CD4-positive, alpha-beta T cell treated with Interleukin-4 for 1 hour (primary cell): Measurements from ENCODE around the gene CYB5R3.
"Not testable (repeated sequence)": the region's sequence is repeated elsewhere in the genome, so short reads cannot be mapped to it uniquely, and the experiment has no call there.

ENCODE experiments used
- DNase-seq, 2 donors: peaks; one replicate each; pipeline ENCODE4 v3.0.0-alpha.2; 2020 to 2022

CYB5R3 gene

DNA sequence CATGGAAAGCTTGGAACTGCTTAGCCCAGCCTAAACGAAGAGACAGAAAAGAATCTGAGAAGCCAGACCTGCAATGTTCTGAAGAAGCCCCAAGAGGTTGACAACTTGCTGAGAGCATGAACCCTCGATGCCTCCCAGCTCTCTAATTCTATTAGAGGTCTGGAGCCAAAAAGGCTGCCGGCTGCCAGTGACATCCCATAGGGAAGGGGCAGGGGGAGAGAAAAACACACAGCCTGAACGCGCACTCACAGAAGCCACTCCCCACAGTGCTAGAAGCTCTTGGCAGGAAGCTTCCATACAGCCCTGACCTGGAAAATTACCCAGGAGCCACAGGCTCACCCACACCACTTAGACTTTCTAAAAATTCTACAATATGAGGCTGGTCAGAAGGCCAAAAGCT is 52.9 kb downstream of the CYB5R3 start:
- no peak for DNase-seq

DNA sequence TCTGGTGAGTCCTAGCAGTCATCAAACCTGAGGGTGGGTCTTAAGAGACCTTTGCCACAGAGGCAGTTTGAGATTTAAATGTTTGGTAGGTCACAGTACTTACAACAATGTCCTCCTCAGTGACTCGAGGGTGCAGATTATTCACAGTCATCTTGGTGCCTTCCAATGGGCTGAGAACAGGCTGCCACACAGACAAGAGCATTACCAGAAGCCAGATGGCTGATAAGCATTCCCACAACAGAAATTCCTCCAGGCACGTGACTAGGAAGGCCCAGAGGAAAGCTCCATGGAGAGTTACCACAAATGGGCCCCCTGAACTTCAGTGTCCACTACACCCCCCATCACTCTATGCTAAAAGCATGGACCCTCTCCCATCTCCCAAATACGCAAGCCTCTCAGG is 53.8 kb downstream of the CYB5R3 start:
- no peak for DNase-seq

DNA sequence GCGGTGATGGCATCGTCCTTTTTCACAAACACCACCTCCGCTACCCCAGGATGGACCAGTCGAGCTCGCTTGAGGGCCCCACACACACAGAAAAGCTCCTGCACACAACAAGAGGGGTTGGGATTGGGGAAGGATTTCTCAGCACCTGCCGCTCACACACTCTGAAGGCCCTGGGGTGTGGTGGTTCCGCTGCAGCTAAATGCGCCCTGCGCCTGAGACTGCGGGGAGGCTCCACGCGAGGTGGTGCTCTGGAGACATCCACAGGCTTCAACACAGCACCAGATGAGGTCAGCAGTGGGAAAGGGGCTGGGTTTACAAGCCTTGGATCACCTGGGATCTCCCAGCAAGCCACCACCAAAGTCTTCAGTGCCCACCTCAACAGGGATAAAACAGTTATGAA is 57.2 kb downstream of the CYB5R3 start:
- no peak for DNase-seq

DNA sequence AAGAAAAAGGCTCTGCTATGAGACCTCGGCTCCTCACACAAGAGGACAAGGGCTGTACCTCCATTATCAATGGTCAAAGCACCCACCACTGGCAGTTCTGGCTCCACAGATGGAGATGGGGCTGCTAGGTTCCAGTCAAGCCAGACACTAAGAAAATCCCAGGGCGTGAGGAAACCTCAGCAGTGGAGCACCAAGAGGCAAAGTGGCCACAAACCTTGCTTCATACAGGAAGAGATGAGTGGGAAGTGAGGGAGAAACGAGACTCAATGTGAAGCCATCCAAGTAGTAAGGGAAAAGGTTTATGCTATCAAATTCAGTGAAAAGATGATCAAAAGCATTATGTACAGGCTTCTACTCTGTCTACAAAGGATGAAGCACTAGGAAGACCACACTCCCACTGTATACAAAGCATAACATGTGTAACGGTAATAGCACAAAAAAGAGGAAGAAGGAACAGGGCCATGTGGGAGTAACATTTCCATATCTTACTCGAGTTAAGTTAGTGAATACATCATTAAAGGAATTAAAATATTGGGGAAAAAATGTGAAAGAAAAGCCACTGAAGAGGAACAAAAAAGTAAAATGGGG is 61.5 kb downstream of the CYB5R3 start:
- DNase-seq, result no peak

DNA sequence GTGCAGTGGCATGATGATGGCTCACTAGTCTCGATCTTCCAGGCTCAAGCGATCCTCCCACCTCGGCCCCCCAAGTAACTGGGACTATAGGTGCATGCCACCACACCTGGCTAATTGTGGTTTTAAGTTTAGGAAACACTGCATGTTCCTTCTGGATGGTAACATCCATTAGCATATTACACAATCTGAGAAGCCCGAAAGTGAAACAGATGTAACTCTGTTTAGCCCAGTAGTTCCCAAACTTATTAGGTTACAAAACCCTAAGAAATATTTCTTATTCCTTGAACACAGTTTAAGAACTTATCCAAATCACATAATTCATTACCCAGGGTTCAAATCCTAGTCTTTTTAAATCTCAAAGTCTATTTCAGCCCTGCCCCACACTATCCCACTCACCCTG is 62.8 kb downstream of the CYB5R3 start:
- DNase-seq, result no peak

DNA sequence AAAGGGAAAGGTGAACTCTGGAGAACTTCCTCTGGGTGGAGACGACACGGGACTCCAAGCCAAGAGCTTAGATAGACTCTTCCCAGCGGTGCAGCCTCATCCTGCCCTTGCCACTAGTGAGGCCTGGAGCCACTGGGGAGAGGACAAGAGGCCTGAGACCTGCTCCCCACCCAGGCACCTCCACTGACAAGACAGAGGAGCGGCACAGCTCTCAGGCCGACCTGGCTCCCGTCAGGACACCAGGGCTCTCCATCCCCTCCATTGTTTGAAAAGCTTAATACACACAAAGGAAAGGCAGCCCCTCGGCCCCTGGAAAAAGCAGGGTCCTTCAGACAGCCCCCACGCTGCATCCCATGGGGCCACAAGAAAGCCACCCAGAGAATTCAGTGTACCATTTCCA is 64.1 kb downstream of the CYB5R3 start:
- DNase-seq, result no peak

DNA sequence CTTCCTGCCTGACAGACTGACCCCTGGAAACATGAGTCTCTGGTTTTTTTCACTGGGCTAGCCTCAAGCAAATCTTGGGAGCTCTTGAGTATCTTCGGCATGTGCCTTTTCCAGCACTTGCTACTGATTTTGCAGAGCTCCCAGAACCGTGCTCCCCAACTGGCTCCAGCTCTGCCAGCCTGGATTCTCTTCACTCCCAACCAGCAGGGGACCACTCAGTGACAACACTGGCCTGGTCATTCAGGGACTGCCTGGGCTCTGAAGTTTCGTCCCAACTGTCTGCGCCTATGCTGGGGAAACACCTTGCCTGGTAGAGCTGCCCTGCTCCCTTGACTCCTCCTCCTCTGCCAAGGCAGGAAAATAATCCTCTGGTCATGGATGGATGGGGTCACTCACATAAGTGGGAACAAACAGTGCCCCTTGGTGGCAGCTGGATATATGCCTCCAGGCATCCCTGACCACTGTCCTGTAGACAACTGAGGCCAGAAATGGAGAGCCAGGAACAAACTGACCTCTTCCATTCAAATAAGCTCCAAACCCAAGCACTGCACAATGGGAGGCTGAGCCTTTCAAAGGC is 64.7 kb downstream of the CYB5R3 start:
- DNase-seq, result no peak

DNA sequence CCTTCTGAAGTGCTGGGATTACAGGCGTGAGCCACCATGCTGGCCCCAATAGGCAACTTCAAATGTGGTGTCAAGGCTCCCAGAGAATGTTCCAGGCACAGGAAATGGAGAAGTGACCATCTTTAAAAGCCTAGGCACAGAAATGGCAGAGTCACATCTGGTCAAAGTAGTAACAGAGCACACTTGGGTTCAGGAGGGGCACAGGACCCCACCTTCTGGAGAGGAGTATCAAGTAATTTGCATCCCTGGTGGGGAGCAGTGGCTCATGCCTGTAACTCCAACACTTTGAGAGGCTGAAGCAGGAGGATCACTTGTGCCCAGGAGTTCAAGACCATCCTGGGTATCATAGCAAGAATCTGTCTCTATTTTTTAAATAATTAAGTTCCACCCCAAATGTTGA is 66.2 kb downstream of the CYB5R3 start:
- DNase-seq, result no peak

DNA sequence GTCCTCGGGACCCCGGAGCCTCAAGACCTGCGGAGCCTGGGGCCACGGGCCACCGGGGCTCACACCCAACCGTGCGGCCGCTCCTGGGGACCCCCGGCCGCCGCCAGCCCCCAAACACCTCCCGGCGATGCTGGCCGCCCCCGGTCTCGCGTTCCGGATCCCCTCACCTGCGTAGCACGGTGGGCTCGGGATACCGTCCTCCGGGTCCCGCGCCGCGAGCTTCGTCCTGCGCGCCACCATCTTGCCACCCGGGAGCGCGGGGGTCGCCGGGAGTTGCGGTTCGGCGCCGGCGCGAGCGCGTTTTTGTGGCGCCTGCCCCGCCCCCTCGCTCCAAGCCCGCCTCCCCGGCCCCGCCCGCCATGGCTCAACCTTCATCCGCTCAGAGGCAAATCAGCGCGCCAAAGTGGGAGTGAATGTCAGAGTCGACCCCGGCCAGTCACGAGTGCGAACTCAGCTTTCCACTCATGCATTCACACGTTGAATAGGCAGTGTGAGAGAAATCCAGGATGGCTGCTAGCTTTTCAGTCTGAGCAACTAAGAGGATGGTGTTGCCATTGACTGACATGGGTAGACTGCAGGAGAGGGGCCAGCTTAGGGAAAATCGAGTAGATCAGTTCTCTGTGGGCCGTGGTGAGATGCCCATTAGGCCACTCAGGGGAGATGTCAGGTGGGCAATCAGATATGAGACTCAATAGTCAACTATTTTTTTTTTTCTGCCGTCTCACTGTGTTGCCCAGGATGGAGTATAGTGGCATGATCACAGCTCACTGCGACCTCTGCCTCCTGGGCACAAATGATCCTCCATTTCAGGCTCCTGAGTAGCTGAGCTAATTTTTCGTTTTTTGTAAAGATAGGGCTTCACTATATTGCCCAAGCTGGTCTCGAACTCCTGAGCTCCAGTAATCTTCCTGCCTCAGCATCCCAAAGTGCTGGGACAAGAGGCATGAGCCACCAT is 67.2 kb downstream of the CYB5R3 start:
- peak; percentile 71 to 78 for DNase-seq

DNA sequence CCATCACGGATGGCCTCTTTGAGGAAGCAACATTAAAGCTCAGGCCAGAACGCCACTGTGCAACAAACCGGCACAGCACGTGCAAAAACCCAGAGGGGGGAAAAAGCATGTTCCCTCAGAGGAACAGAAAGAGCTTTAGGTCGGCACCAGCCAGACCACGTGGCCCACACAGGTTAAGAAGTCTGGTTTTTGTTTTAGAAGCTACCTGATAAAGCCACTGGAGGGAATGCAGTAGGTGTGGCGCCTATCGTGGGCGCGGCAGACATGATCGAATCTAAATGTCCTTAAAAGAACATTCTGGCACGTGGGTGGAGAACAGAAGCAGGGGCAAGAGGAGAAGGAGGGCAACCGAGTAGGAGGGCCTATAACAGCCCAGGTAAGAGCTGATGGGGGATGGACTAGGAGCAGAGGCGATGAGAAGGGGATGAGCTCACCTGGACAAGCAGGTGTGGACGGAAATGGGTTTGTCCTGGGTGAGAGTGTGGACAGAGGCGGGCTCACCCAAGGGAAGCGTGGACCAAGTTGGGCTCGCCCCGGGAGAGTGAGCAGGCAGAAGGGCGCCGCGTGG is 67.9 kb downstream of the CYB5R3 start:
- not testable (repeated sequence) for DNase-seq

DNA sequence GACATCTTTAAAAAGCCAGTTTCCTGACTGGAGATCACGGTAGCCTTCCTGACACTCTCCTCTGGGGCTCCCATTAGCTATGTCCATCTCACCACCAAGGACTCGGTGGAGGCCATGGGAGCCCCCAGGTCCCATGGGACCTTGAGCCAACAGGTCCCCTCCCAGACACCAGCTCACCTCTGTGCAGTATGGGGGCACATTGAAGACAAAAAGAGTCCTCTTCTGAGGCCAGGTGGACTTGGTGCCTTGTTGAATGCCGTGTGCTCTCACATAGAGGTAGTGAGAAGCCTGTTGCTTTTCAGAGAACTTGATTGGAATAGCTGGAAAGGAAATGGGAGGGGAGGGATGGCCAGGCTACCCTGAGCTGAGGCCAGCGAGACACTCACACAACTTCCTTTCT is 69.2 kb downstream of the CYB5R3 start:
- DNase-seq, result not testable (repeated sequence)

DNA sequence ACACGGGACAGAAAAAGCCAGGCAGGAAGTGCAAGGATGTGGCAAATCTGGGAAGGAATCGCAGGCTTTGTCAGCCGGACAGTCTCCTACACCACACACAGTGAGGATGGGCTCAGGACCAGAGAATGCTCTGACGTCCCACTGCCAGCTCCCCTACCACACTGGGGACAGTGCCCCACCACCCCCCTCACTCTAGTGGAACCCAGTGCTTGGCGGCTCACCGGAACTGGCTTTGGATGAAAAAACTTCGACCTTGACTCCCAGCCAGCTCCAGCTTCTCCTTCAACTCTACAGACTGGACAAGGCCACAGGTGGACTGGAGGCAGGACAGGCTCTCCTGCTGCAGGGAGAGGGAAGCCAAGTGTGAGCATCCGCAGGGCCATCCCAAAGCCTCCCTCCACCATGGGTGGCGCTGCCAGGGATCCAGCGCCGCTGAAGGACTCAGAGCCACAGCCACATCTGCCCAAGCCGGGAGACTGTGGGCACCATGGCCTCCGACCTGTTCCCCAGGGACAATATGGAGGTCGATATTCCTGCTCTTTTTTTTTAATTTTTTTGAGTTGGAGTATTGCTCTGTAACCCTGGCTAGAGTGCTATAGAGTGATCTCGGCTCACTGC is 71.5 kb downstream of the CYB5R3 start:
- DNase-seq, result no peak

DNA sequence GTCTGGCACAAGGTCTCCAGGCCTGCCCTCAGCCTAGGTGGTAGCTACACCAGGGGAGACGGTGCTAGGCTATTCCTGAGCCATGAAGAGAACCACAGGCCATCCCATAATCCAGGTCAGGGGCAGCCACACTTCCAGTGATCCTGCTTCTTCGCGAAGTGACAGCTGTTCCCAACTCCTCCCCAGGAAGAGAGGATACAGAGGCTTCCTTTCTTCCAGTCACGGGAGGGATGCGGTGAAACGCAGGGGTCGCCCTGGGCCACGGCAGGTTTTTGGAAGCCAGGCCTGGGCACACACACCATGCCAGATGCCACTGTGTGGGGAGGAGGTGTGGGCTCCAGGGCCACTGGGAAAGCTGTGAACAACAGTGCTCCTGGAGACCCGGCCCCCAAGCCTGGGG is 72.1 kb downstream of the CYB5R3 start:
- DNase-seq, result not testable (repeated sequence)

DNA sequence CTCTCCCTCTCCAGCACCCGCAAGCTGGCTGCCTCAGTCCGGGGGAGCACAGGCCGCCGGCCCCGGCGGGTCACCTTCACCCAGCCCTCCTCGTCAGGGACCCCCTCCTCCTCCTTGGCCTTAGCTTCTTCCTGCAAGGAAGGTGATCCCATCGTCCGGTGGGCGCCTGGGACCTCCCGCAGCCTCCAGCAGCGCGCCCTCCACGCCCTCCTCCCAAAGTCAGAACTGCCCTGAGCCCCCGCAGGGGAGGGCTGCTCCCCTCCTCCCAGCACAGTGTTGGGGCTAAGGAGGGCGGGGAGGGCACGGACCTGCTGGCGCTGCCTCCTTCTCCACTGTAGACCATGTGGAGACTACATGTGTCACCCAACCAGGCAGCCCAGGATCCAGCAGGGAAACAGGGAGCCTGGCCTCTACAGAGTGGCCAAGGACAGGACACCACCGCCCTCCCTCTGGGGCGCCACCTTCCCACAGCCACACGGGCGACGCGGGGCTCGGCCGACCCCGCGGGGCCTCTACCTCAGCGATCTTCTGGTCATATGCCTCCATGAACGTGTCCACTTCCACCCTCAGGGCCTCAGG is 73.1 kb downstream of the CYB5R3 start:
- not testable (repeated sequence) for DNase-seq

DNA sequence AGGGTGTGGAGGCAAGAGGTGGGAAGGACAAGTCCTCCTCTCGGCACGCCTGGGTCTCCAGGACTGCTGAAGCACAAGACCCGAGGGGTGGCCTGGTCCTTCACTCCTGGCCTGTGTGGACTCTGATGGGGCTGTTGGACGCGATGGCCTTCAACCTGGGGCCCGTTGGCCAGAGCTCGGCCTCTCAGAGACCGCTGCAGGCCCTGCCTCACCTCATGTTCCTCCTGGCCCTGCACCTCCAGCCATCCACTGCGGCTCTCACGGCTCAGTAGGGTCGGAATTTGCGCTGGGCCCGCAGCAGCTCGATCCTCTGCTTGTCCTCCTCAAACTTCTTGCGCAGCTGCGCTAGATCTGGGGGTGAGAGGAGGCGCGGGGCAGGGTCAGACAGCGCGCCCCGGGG is 74.7 kb downstream of the CYB5R3 start:
- not testable (repeated sequence) for DNase-seq

DNA sequence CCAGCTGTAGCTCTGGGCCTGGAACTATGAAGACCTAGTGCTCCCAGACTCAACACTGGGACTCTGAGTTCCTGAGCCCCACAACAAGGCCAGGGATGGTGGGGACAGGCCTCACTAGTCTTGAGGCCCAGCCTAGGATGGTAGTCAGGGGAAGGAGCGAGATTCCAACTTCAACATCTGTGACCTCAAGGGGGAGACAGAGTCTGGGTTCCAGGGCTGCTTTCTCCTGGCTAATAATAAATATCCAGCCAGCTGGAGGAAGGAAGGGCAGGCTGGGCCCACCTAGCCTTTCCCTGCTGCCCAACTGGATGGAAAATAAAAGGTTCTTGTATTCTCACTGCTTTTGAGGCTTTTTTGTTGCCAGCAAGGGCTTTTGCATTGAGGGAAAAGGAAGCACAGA is 75.1 kb downstream of the CYB5R3 start:
- not testable (repeated sequence) for DNase-seq

DNA sequence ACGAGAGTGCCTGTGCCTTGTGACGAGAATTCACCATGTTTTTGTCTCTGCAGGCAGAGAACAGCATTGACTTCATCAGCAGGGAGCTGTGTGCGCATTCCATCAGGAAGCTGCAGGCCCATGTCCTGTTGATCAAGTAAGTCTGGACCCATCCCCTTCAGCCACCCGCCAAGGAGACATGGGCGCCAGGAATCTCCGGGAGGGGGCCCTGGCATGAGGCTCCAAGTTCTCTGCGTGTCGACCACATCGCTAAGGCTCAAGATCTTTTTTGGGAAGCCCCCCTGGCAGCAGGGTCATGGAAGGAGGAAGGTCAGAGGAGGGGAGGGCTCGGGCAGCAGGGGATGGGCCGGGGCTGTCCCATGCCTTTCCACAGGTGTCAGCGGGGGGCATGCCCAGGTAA is 78.1 kb downstream of the CYB5R3 start:
- not testable (repeated sequence) for DNase-seq

DNA sequence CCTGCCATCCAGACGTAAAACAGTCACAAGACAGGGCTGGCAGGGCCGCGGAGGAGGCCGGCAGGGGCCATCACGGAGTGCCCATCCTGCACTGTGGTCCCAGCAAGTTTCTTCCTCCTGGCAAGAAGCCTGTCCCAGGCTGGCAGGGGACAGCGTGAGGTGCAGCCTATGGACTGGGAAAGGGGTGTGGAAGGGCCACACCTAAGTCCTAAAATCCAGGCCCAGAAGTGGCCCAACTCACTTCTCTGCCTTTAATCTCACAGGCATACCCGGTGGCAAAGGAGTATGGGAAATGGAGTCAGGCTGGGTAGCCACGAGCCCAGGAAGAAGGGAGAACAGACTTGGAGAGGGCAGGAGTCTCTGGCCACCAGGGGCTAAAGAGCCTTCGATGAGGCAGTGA is 78.6 kb downstream of the CYB5R3 start:
- DNase-seq, result not testable (repeated sequence)

DNA sequence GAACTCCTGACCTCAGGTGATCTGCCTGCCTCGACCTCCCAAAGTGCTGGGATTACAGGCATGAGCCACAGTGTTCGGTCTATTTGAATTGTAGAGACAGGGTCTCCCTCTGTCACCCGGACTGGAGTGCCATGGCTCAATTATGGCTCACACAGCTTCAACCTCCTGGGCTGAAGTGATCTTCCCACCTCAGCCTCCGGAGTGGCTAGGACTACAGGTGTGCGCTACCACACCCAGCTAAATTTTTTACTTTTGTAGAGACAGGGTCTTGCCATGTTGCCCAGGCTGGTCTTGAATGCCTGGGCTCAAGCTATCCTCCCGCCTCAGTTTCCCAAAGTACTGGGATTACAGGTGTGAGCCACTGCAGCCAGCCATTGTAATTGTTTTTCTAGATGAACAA is 81.2 kb downstream of the CYB5R3 start:
- DNase-seq, result not testable (repeated sequence)
